Non-pigmented ciliary epithelial cell (primary cell): ENCODE results near the gene NECTIN1.
"Not testable (repeated sequence)": the region's sequence is repeated elsewhere in the genome, so short reads cannot be mapped to it uniquely, and the experiment has no call there.

Experiments
- DNase-seq: peaks from one replicate; pipeline ENCODE4 v3.0.0-alpha.2; 2010; ENCODE audit warnings: low read depth

The NECTIN1 gene

GRCh38 chr11:119615882-119616196 lies 113.2 kb downstream of the NECTIN1 start:
- DNase-seq = no peak

- peak; percentile 56 for DNase-seq
These were observed 113.8 kb downstream of the NECTIN1 start for GRCh38 chr11:119615003-119615881.

GRCh38 chr11:119614222-119615002 lies 114.6 kb downstream of the NECTIN1 start:
- no peak for DNase-seq

- DNase-seq = no peak
These were observed 116.2 kb downstream of the NECTIN1 start for GRCh38 chr11:119612814-119613213.

GRCh38 chr11:119610836-119611426 lies 118.1 kb downstream of the NECTIN1 start:
- DNase-seq = no peak

GRCh38 chr11:119608781-119609180 lies 120.2 kb downstream of the NECTIN1 start:
- no peak for DNase-seq

- no peak for DNase-seq
These were observed 120.8 kb downstream of the NECTIN1 start for GRCh38 chr11:119608201-119608600.

- DNase-seq = no peak
These were observed 121.3 kb downstream of the NECTIN1 start for GRCh38 chr11:119607726-119608125.

- DNase-seq = no peak
These were observed 123.8 kb downstream of the NECTIN1 start for GRCh38 chr11:119605137-119605665.

- no peak for DNase-seq
These were observed 126.1 kb downstream of the NECTIN1 start for GRCh38 chr11:119602745-119603373.

GRCh38 chr11:119599864-119600541 lies 129.0 kb downstream of the NECTIN1 start:
- DNase-seq = no peak

GRCh38 chr11:119595941-119596340 lies 133.1 kb downstream of the NECTIN1 start:
- not testable (repeated sequence) for DNase-seq

- DNase-seq = peak; percentile 37
These were observed 134.3 kb downstream of the NECTIN1 start for GRCh38 chr11:119594639-119595249.

- no peak for DNase-seq
These were observed 135.7 kb downstream of the NECTIN1 start for GRCh38 chr11:119593346-119593745.

GRCh38 chr11:119592642-119593041 lies 136.4 kb downstream of the NECTIN1 start:
- no peak for DNase-seq

GRCh38 chr11:119591836-119592310 lies 137.1 kb downstream of the NECTIN1 start:
- no peak for DNase-seq

- no peak for DNase-seq
These were observed 138.2 kb downstream of the NECTIN1 start for GRCh38 chr11:119590651-119591351.

- DNase-seq = no peak
These were observed 140.0 kb downstream of the NECTIN1 start for GRCh38 chr11:119589001-119589400.
